MM.1S (cell line): Measurements from ENCODE around the gene EXOC6.

Source experiments
- CTCF ChIP-seq: fragments of 300-600 bp; sonication (generic); IDR thresholded peaks from 2 replicates; pipeline ENCODE4 v1.5.1; 2016; ENCODE audit warnings: antibody characterized with exemption, low read length, mixed read lengths
- EZH2phosphoT487 ChIP-seq: fragments of 300-600 bp; sonication (generic); IDR thresholded peaks from 2 replicates; pipeline ENCODE4 v1.6.1; 2018; ENCODE audit warnings: antibody characterized with exemption, low read length

GRCh38 chr10:92837456-92837855 lies 10.9 kb upstream of the EXOC6 start:
- TF ChIP-seq CTCF (no peak), EZH2phosphoT487 (no peak)
